AG04449 (cell line): ENCODE measurements around the gene PRDM5.

Experiments
- CTCF ChIA-PET: fragments of 350-600 bp; formaldehyde crosslinking; extraction: SDS; loops from one replicate; lab custom pipeline; 2021; ENCODE audit warnings: antibody characterized with exemption; lab: Yijun Ruan, JAX
- POLR2A ChIA-PET: fragments of 400-600, 350-600 bp; formaldehyde crosslinking; extraction: SDS; loops from one replicate; lab custom pipeline; 2020; ENCODE audit warnings: antibody characterized with exemption, inconsistent platforms; lab: Yijun Ruan, JAX
- DNase-seq: peaks from one replicate; pipeline ENCODE4 v3.0.0-alpha.2; 2010; ENCODE audit warnings: low read depth, low spot score
- H3K4me3 ChIP-seq: 2 replicates; pipeline ENCODE4 v1.5.1; 2011; ENCODE audit warnings: low read depth, mild to moderate bottlenecking, control low read depth, low read length
- TF ChIP-seq, protein P1 (sequence below): IDR thresholded peaks from one replicate; pipeline ENCODE4 v1.5.1; 2011; ENCODE audit warnings: mild to moderate bottlenecking, moderate library complexity, low read length, control low read depth, inconsistent platforms; ENCODE audit not compliant: insufficient read depth; ENCODE audit errors: missing control alignments

PRDM5 gene

DNA sequence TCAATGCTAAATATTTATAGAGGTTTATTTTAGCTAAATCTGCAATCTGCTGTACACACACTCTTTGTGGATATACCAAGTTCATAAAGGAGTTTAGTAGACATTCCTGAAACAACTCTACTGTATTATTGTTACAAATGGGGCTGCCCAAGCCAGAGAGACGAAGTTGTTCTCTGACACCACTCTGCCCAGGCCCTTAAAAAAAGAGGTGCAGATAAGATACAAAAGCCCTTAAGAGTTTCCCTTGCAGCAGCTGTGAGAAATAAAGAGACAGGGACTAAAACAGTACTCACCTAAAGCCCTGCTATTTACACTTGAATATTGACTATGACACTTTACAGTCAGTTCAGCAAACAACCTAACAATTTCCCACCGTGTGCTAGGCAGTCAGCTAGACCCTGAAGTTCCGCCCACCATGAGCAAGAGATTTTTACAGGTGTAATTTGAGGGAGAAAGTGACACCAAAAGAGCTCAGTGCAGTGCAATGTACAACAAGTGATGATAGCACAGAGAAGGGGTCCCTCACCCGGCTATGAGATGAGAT, 191.7 kb downstream of the PRDM5 start:
- no peak overlapping the region for H3K4me3 ChIP-seq
- TF ChIP-seq, protein P1, sequence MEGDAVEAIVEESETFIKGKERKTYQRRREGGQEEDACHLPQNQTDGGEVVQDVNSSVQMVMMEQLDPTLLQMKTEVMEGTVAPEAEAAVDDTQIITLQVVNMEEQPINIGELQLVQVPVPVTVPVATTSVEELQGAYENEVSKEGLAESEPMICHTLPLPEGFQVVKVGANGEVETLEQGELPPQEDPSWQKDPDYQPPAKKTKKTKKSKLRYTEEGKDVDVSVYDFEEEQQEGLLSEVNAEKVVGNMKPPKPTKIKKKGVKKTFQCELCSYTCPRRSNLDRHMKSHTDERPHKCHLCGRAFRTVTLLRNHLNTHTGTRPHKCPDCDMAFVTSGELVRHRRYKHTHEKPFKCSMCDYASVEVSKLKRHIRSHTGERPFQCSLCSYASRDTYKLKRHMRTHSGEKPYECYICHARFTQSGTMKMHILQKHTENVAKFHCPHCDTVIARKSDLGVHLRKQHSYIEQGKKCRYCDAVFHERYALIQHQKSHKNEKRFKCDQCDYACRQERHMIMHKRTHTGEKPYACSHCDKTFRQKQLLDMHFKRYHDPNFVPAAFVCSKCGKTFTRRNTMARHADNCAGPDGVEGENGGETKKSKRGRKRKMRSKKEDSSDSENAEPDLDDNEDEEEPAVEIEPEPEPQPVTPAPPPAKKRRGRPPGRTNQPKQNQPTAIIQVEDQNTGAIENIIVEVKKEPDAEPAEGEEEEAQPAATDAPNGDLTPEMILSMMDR: no peak
- POLR2A ChIA-PET: no interaction called here
- no peak for DNase-seq
- CTCF ChIA-PET: interaction anchor here (0.6 kb wide), 1 partner anchor 167 kb away, joined by 3 read pairs; no protein-coding TSS in a partner anchor

DNA sequence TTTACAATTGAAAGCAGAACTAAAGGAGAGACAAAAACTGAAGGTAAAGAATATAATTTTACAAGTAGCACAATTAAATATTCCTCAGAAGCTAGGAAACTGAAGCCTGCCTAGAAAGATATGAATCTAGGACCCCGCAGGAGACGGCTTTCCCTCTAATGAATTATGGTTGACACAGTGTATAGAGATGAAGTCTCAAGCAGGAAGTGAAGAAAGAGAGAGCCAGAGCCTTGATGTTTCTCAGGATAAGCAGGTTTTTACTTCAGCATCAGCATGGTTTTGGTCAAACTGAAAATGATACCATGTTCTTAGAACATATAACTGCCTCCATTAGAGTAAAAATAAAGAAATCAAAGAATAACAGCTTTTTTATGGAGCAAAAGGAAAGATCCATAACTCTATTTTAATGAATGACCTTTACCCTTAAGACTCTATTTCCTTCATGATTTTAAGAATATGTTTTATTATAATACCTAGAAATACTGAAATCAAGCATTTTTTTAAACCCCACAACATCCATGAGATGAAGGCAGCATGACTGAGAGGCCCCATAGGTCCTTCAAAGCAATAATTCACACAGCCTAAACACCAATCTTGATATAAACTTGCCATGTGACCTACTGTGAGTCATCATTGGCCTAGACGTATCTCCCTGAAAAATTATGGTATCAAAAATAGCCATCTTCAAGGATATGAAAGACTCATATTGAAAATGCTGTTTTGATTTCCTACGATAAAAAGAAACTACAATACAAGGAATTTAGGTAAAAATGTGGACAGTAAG, 193.4 kb downstream of the PRDM5 start:
- H3K4me3 ChIP-seq: no peak overlapping the region
- CTCF ChIA-PET: interaction anchor here (1.9 kb wide), 1 partner anchor 9 kb away, joined by 6 read pairs; no protein-coding TSS in a partner anchor
- POLR2A ChIA-PET: no interaction called here
- TF ChIP-seq, protein P1: no peak
- DNase-seq: no peak

GRCh38 chr4:120725639-120726580, 196.6 kb downstream of the PRDM5 start:
- TF ChIP-seq, protein P1: no peak
- no peak overlapping the region for H3K4me3 ChIP-seq
- no peak for DNase-seq
- POLR2A ChIA-PET: no interaction called here
- CTCF ChIA-PET: no interaction called here

GRCh38 chr4:120724656-120725055, 197.9 kb downstream of the PRDM5 start:
- H3K4me3 ChIP-seq: no peak overlapping the region
- TF ChIP-seq, protein P1: no peak
- DNase-seq: no peak
- ChIA-PET POLR2A (no interaction called here), CTCF (interaction anchor here (1.0 kb wide), 1 partner anchor 253 kb away, joined by 5 read pairs; no protein-coding TSS in a partner anchor)

DNA sequence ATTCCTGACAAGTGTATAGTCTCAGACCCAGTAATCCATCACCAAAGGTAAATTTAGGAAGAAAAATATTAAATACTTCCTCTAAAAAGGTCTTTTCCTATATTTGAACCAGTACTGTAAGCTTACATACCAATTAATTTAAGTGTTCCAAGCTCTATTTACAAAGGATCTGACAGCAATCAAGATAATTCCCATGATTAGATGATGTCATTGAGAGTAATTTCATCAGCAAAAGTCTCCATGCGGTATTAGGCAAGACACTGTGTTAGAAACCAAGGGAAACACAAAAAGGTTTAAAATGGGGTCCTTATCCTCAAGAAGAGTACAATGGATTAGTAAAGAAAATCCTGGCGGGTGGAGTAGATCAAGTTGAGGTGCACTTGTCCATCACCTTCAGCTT, 198.5 kb downstream of the PRDM5 start:
- CTCF ChIA-PET: no interaction called here
- no peak for DNase-seq
- POLR2A ChIA-PET: no interaction called here
- H3K4me3 ChIP-seq: no peak overlapping the region
- TF ChIP-seq, protein P1: no peak
